ENCODE data around the gene LYPLAL1. TPM values are rescaled to one million over a fixed set of nuclear protein-coding genes. Genes with fewer than 3 reads are reported as not detected.

Gene LYPLAL1
- total RNA-seq, 4 donors from 2014 or later, result 32.1 to 49.4 (median 39.5) TPM

DNA sequence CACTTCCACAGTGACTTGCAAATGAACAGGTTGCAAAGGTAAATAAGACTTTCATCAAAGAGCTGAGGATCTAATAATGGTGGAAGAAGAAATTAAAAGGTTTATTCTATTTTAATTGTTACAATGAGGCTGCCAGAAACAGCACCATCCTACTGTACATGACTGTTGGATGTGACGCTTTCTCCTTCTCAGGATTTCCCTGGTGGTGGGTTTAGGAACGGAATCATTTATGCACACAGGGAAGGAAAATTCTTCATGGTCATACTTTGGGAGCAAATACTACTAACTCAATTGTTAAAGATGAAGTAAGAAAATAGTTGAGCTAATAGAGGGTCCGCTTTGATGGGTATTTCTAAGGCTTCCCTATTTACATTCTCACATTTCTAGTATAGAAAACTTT is 22.2 kb upstream of the LYPLAL1 start:
- H3K4me1 ChIP-seq, result no peaks in the 10 kb centered on the region
- no peak overlapping the region for H3K4me3 ChIP-seq (replicated peaks in 1 of 3)
- no peak overlapping the region for H3K27ac ChIP-seq
- 97 to 99% methylated on average over 3 of the region's 3 CpGs for WGBS, 2 donors
- H3K9me3 ChIP-seq, result no peaks in the 10 kb centered on the region
- H3K36me3 ChIP-seq, result no peaks in the 10 kb centered on the region
- TF ChIP-seq POLR2A (IDR thresholded peaks at IDR 0.05), result no peak
- TF ChIP-seq, protein P1, sequence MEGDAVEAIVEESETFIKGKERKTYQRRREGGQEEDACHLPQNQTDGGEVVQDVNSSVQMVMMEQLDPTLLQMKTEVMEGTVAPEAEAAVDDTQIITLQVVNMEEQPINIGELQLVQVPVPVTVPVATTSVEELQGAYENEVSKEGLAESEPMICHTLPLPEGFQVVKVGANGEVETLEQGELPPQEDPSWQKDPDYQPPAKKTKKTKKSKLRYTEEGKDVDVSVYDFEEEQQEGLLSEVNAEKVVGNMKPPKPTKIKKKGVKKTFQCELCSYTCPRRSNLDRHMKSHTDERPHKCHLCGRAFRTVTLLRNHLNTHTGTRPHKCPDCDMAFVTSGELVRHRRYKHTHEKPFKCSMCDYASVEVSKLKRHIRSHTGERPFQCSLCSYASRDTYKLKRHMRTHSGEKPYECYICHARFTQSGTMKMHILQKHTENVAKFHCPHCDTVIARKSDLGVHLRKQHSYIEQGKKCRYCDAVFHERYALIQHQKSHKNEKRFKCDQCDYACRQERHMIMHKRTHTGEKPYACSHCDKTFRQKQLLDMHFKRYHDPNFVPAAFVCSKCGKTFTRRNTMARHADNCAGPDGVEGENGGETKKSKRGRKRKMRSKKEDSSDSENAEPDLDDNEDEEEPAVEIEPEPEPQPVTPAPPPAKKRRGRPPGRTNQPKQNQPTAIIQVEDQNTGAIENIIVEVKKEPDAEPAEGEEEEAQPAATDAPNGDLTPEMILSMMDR (IDR thresholded peaks at IDR 0.05), result no peak
- no peaks in the 10 kb centered on the region for H3K27me3 ChIP-seq
- intact Hi-C loops (cut with DNase I), result no loop called here
- DNase-seq, result no peak

DNA sequence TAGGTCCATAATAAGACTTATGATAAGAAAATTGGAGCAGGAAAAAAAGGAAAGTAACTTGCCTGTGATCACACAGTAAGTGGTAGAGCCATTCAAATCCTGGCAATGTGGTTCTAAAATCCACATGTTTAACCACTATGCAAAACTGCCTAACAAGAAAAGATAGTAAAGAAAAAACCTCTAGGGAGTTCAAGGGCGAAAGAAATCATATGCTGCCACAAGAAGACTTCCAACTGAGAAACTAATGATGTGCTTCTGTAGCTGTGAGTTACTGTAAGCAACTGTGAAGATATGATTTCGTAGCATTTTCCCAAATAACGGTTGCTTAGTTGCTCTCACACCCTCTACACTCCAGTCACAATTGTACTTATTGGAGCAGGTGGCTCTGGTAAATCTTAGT is 20.9 kb upstream of the LYPLAL1 start:
- no peaks in the 10 kb centered on the region for H3K4me1 ChIP-seq
- WGBS, 2 donors, result 76 to 92% methylated on average over 3 of the region's 3 CpGs
- intact Hi-C loops (cut with DNase I), result no loop called here
- no peaks in the 10 kb centered on the region for H3K27me3 ChIP-seq
- no peak for TF ChIP-seq POLR2A (IDR thresholded peaks at IDR 0.05)
- TF ChIP-seq, protein P1 (IDR thresholded peaks at IDR 0.05), result no peak
- DNase-seq, result no peak
- no peaks in the 10 kb centered on the region for H3K36me3 ChIP-seq
- no peaks in the 10 kb centered on the region for H3K9me3 ChIP-seq
- no peak overlapping the region for H3K4me3 ChIP-seq (replicated peaks in 1 of 3)
- H3K27ac ChIP-seq, result no peak overlapping the region

DNA sequence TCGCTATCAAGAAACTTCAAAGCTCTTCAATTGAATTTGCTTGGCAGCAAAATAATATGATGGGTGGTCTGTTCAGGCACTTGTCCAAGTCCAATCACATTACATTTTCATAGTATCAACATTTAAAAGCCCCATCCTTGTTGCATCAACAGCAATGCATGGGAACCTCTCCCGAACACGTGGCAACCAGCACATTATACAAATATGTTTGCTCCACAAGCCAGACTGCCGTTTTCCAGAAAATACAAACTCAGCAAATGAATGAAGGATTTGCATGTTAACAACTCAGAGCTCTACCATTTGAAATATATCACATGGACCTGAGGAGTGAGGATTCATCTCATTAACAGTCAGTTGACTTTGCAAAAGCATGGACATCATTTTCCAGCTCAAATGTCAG is 20.0 kb upstream of the LYPLAL1 start:
- H3K27me3 ChIP-seq, result no peaks in the 10 kb centered on the region
- TF ChIP-seq, protein P1 (IDR thresholded peaks at IDR 0.05), result no peak
- no peak for TF ChIP-seq POLR2A (IDR thresholded peaks at IDR 0.05)
- no peaks in the 10 kb centered on the region for H3K9me3 ChIP-seq
- H3K4me1 ChIP-seq, result no peaks in the 10 kb centered on the region
- no peaks in the 10 kb centered on the region for H3K36me3 ChIP-seq
- 85 to 87% methylated on average over 4 of the region's 4 CpGs for WGBS, 2 donors
- intact Hi-C loops (cut with DNase I), result no loop called here
- H3K4me3 ChIP-seq (replicated peaks in 1 of 3), result no peak overlapping the region
- DNase-seq, result no peak
- no peak overlapping the region for H3K27ac ChIP-seq

DNA sequence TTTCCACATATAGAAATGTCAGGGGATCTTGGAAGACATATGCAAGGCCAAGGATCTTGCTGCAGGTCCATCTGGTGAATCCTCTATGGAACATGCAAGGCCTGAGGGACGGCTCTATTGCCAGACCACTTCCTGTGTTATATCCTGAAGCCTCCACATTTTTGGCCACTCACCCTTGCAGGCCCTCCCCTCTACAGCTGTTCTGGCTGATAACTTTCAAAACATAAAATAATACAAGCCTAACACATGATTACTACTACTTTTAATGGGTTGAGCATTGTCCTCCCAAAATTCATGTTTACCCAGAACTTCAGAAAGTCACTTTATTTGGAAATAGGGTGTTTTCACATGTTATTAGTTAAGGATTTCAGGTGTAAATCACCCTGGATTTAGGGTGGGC is 18.5 kb upstream of the LYPLAL1 start:
- TF ChIP-seq POLR2A (IDR thresholded peaks at IDR 0.05), result no peak
- TF ChIP-seq, protein P1 (IDR thresholded peaks at IDR 0.05), result no peak
- intact Hi-C loops (cut with DNase I), result no loop called here
- H3K27me3 ChIP-seq, result no peaks in the 10 kb centered on the region
- H3K9me3 ChIP-seq, result no peaks in the 10 kb centered on the region
- no peaks in the 10 kb centered on the region for H3K36me3 ChIP-seq
- DNase-seq, result no peak
- H3K4me3 ChIP-seq (replicated peaks in 1 of 3), result no peak overlapping the region
- H3K27ac ChIP-seq, result no peak overlapping the region
- no peaks in the 10 kb centered on the region for H3K4me1 ChIP-seq
- 69 to 75% methylated on average over 1 of the region's 1 CpG for WGBS, 2 donors

GRCh38 chr1:219159946-219160645 is 13.6 kb upstream of the LYPLAL1 start:
- intact Hi-C loops (cut with DNase I), result no loop called here

More at GRCh38 chr1:219159946-219160645, 13.6 kb upstream of the LYPLAL1 start:
- Histone ChIP-seq H3K9me3 (no peaks in the 10 kb centered on the region), H3K27me3 (no peaks in the 10 kb centered on the region), H3K27ac (no peak overlapping the region), H3K36me3 (no peaks in the 10 kb centered on the region), H3K4me1 (no peaks in the 10 kb centered on the region), H3K4me3 (replicated peaks in 1 of 3) (no peak overlapping the region)
- DNase-seq, result no peak
- no peak for TF ChIP-seq POLR2A (IDR thresholded peaks at IDR 0.05)
- TF ChIP-seq, protein P1 (IDR thresholded peaks at IDR 0.05), result no peak
- WGBS, 2 donors, result 95 to 96% methylated on average over 4 of the region's 4 CpGs

All from thyroid gland (tissue), 4 donors.